Effector memory CD8-positive, alpha-beta T cell (primary cell): ENCODE results near the gene TKTL2.
"Not testable (repeated sequence)": the region's sequence is repeated elsewhere in the genome, so short reads cannot be mapped to it uniquely, and the experiment has no call there.

ENCODE experiments used
- ATAC-seq: fragments of 150-1000 bp; cut with Tn5 transposase; replicated peaks from 2 replicates; pipeline ENCODE4 v1.10.0; 2021; ENCODE audit warnings: mild to moderate bottlenecking, moderate library complexity
- DNase-seq, 3 experiments: peaks; one replicate each; pipeline ENCODE4 v3.0.0; 2021
- H3K27ac Mint-ChIP-seq, 2 donors: one replicate each; pipeline ENCODE4 v1.8.0; 2022; ENCODE audit warnings: mild to moderate bottlenecking in 2 of 2, mixed read lengths in 2 of 2, moderate library complexity in 2 of 2
- H3K27me3 Mint-ChIP-seq, 2 donors: one replicate each; pipeline ENCODE4 v1.8.0; 2022; ENCODE audit warnings: mixed read lengths in 2 of 2
- H3K36me3 Mint-ChIP-seq: one replicate; pipeline ENCODE4 v1.8.0; 2022; ENCODE audit warnings: mild to moderate bottlenecking, moderate library complexity, mixed read lengths; ENCODE audit not compliant: insufficient read depth
- H3K4me1 Mint-ChIP-seq, 2 donors: one replicate each; pipeline ENCODE4 v1.8.0; 2022; ENCODE audit warnings: low read depth in 2 of 2, mixed read lengths in 2 of 2
- H3K4me3 Mint-ChIP-seq, 2 donors: one replicate each; pipeline ENCODE4 v1.8.0; 2022; ENCODE audit warnings: mild to moderate bottlenecking in 2 of 2, mixed read lengths in 2 of 2, moderate library complexity in 2 of 2
- H3K9me3 Mint-ChIP-seq, 2 donors: one replicate each; pipeline ENCODE4 v1.8.0; 2022; ENCODE audit warnings: mixed read lengths in 2 of 2

The TKTL2 gene

DNA sequence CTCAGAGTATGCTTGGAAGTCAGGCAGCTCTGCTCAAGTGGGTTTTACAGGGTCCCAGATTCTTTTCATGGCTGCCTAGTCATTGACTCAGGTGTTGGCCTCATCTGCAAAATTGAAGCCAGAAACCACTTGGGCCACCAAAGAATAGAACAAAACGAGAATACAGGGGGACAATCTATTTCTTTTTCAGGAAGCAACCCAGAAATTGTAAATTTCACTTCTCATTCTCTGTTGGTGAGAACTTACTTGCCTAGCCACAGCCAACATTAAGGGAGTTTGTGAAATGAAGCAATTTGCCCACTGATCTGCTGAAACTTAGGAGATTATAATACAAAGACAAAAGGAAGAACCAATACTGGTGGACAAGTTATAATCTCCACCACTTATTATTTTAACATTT is 8.6 kb upstream of the TKTL2 start:
- Mint-ChIP-seq H3K9me3 (no peaks in the 10 kb centered on the region), H3K4me1 (no peaks in the 10 kb centered on the region), H3K27me3 (no peaks in the 10 kb centered on the region), H3K4me3 (no peak overlapping the region), H3K27ac (no peak overlapping the region), H3K36me3 (no peaks in the 10 kb centered on the region)
- no peak for DNase-seq
- ATAC-seq, result no peak

- ATAC-seq (no peak), DNase-seq (no peak)
- H3K27ac Mint-ChIP-seq, result no peak overlapping the region
- no peaks in the 10 kb centered on the region for H3K9me3 Mint-ChIP-seq
- H3K4me3 Mint-ChIP-seq, result no peak overlapping the region
- no peaks in the 10 kb centered on the region for H3K4me1 Mint-ChIP-seq
- H3K36me3 Mint-ChIP-seq, result no peaks in the 10 kb centered on the region
- H3K27me3 Mint-ChIP-seq, result peaks cover 15 to 24% of the 10 kb centered on the region in 2 donors
Observed at GRCh38 chr4:163476761-163477438, 3.3 kb upstream of the TKTL2 start.

DNA sequence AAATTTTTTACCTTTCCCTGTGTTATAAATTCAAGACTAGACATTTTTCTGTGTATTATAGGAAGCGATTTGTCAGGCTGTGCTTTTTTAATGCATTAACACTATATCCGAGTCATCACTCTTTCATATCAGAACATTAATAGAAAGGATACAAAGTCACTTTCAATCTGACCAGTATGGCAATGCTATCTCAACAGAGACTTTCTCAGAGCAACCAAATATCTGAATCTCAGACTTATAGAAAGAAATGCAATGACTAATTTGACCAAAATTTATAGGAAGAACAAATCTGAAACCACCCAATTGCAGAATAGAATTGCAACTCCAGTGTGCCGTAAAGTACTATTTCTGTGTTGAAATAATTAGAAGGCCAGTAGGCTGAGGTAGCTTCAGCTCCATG is 473 bp upstream of the TKTL2 start:
- no peak overlapping the region for H3K27ac Mint-ChIP-seq
- no peaks in the 10 kb centered on the region for H3K36me3 Mint-ChIP-seq
- H3K27me3 Mint-ChIP-seq, result peaks cover 29 to 31% of the 10 kb centered on the region in 2 donors
- no peak overlapping the region for H3K4me3 Mint-ChIP-seq
- no peaks in the 10 kb centered on the region for H3K4me1 Mint-ChIP-seq
- DNase-seq, result no peak
- H3K9me3 Mint-ChIP-seq, result no peaks in the 10 kb centered on the region
- ATAC-seq, result no peak

GRCh38 chr4:163473130-163473529 is 424 bp downstream of the TKTL2 start:
- ATAC-seq (no peak), DNase-seq (no peak)
- H3K4me3 Mint-ChIP-seq, result no peak overlapping the region
- no peak overlapping the region for H3K27ac Mint-ChIP-seq
- no peaks in the 10 kb centered on the region for H3K9me3 Mint-ChIP-seq
- H3K4me1 Mint-ChIP-seq, result no peaks in the 10 kb centered on the region
- peaks cover 29 to 34% of the 10 kb centered on the region in 2 donors for H3K27me3 Mint-ChIP-seq
- H3K36me3 Mint-ChIP-seq, result no peaks in the 10 kb centered on the region

DNA sequence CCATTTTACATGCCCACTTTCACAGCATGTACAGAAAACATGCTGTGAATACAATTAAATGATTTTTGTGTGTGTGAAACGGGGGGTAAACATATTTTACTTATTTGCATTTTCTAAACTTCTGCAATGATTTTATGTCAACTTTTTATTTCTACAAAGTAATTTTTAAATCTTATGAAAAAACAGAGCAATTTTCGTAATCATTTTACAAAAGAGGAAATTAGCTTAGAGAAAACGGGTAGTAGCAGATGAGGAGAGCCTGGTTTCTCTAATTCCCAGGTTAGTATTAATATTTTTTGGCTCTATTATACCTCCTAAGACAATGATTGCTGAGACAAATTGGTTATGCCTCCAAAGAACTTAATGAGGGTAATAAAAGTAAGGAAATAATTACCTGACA is 3.2 kb downstream of the TKTL2 start:
- no peaks in the 10 kb centered on the region for H3K36me3 Mint-ChIP-seq
- H3K4me1 Mint-ChIP-seq, result no peaks in the 10 kb centered on the region
- H3K9me3 Mint-ChIP-seq, result no peaks in the 10 kb centered on the region
- H3K27ac Mint-ChIP-seq, result no peak overlapping the region
- no peak for DNase-seq
- no peak overlapping the region for H3K4me3 Mint-ChIP-seq
- peaks cover 29 to 36% of the 10 kb centered on the region in 2 donors for H3K27me3 Mint-ChIP-seq
- ATAC-seq, result no peak

DNA sequence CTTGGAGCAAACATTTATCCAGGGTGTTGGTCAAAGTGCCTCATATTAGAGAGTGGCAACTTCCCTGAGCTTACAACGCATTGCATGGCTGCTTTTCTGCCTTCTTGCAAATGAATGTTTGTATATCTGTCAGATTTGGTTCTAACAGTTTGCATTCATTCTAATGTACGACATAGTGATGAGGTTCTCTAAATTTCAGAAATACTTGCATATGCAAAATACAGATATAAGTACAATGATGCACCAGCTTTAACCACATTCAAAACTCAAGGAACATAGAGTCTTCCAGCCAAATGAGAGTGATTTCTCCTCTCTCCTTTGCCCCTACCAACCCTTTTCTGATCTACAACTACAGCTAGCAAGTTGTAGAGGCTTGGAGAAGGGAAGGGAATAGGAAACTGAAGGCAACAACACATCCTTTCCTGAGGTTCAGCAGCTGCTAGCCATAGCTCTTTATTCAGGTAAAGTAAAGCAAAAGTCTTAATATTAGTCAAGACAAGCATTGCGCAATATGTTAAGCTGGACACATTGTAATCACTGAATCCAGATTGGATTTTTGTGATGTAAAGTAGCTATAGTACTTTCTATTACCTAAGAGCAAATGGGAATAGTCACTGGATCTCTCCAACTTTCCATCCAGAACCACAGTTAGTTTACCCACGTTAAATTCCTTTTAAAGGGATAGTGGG is 6.3 kb downstream of the TKTL2 start:
- no peak for ATAC-seq
- Mint-ChIP-seq H3K9me3 (no peaks in the 10 kb centered on the region), H3K4me1 (no peaks in the 10 kb centered on the region), H3K4me3 (no peak overlapping the region), H3K27me3 (peaks cover 17 to 41% of the 10 kb centered on the region in 2 donors), H3K36me3 (no peaks in the 10 kb centered on the region), H3K27ac (no peak overlapping the region)
- no peak for DNase-seq

- Mint-ChIP-seq H3K36me3 (no peaks in the 10 kb centered on the region), H3K4me3 (no peak overlapping the region), H3K9me3 (no peaks in the 10 kb centered on the region)
Observed at GRCh38 chr4:163462556-163462955, 11.0 kb downstream of the TKTL2 start.

DNA sequence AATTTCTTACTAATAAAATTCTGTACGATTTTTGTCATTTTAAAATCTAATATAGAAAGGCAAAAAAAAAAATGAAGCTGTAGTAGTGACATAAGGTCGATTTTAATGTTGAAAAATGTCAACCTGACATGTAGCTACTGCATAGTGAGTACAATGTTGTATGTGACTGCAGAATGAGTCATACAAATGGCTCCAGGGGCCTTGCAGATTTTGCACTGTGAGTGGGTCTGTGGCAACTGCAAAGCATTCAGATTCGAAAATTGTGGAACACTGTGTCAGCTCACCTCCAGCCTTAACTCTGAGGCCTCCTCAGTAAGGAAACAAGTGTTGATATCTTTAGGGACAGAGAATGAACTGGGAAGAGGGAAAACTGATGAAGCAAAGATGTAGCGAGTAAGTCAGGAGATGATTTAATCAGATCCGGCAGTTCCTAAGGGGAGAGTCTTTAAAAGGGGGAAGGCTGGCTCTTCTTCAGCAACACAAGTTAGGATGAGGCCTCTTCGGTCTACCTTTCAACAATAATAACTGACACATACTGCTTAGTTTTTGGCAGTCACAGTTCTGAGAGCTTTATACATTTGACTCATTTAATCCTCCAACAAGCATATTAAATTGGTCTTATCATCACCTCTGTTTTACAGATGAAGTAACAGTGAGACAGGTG is 24.9 kb downstream of the TKTL2 start:
- H3K4me1 Mint-ChIP-seq, result no peaks in the 10 kb centered on the region
- no peak overlapping the region for H3K27ac Mint-ChIP-seq
- H3K9me3 Mint-ChIP-seq, result no peaks in the 10 kb centered on the region
- H3K4me3 Mint-ChIP-seq, result no peak overlapping the region
- no peaks in the 10 kb centered on the region for H3K36me3 Mint-ChIP-seq
- no peak for ATAC-seq
- DNase-seq, result no peak
- H3K27me3 Mint-ChIP-seq, result peaks cover 8 to 11% of the 10 kb centered on the region in 2 donors

More at GRCh38 chr4:163462556-163462955, 11.0 kb downstream of the TKTL2 start:
- Mint-ChIP-seq H3K27ac (no peak overlapping the region), H3K27me3 (peaks cover 10 to 28% of the 10 kb centered on the region in 2 donors), H3K4me1 (no peaks in the 10 kb centered on the region)
- ATAC-seq, result no peak
- no peak for DNase-seq

DNA sequence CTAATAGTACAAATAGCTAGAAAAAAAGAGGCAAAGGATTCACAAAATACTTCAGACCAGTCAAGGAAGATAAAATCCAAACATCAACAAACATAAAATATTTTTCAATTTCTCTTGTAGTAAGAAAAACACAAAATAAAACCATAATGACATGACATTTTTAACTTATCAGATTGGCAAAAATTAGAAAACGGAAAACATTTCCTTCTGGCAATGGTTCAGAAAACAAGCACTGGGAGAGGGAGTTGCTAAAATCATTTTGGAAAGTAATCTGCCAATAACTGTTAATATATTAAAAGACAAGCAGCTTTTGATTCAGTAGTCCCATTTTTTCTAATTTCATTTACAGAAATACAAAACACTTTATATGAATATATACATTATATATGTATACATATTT is 26.1 kb downstream of the TKTL2 start:
- Mint-ChIP-seq H3K27ac (no peak overlapping the region), H3K36me3 (no peaks in the 10 kb centered on the region)

DNA sequence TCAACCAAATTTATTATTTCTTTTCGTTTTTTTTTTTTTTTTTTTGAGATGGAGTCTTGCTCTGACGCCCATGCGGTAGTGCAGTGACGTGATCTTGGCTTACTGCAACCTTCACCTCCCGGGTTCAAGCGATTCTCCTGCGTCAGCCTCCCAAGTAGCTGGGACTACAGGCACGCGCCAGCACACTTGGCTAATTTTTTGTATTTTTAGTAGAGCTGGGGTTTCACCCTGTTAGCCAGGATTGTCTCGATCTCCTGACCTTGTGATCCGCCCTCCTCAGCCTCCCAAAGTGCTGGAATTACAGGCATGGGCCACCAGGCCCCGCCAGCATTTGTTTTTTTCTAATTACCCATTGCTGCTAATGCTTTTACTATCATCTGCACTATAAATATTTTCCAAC is 26.5 kb downstream of the TKTL2 start:
- peaks cover 11 to 16% of the 10 kb centered on the region in 2 donors for H3K27me3 Mint-ChIP-seq
- H3K4me3 Mint-ChIP-seq, H3K27ac Mint-ChIP-seq, H3K9me3 Mint-ChIP-seq, ATAC-seq, DNase-seq, H3K36me3 Mint-ChIP-seq, H3K4me1 Mint-ChIP-seq: not testable (repeated sequence)

More for the DNA sequence above, 26.1 kb downstream of the TKTL2 start:
- no peaks in the 10 kb centered on the region for H3K4me1 Mint-ChIP-seq
- ATAC-seq (no peak), DNase-seq (no peak)
- H3K4me3 Mint-ChIP-seq, result no peak overlapping the region
- peaks cover 11% of the 10 kb centered on the region in 2 donors for H3K27me3 Mint-ChIP-seq
- no peaks in the 10 kb centered on the region for H3K9me3 Mint-ChIP-seq

- no peaks in the 10 kb centered on the region for H3K9me3 Mint-ChIP-seq
- ATAC-seq (no peak), DNase-seq (no peak)
- H3K4me3 Mint-ChIP-seq, result no peak overlapping the region
- H3K27ac Mint-ChIP-seq, result no peak overlapping the region
- no peaks in the 10 kb centered on the region for H3K4me1 Mint-ChIP-seq
- H3K36me3 Mint-ChIP-seq, result no peaks in the 10 kb centered on the region
- peaks cover 0 to 8% of the 10 kb centered on the region in 2 donors for H3K27me3 Mint-ChIP-seq
Observed at GRCh38 chr4:163440040-163440439, 33.5 kb downstream of the TKTL2 start.
